C4-2B (cell line): ENCODE results near the gene PLAU.

Experiments
- H3K27ac ChIP-seq: fragments of 450-650 bp; 2 replicates; pipeline ENCODE4 v1.5.1; 2017
- ZFX ChIP-seq: fragments of 450-650 bp; IDR thresholded peaks from 2 replicates; pipeline ENCODE4 v1.6.1; 2017
- TF ChIP-seq, protein P1 (sequence below): fragments of 450-650 bp; conservative IDR thresholded peaks from 2 replicates; pipeline ENCODE4 v1.5.1; 2017; ENCODE audit warnings: mild to moderate bottlenecking

PLAU gene

DNA sequence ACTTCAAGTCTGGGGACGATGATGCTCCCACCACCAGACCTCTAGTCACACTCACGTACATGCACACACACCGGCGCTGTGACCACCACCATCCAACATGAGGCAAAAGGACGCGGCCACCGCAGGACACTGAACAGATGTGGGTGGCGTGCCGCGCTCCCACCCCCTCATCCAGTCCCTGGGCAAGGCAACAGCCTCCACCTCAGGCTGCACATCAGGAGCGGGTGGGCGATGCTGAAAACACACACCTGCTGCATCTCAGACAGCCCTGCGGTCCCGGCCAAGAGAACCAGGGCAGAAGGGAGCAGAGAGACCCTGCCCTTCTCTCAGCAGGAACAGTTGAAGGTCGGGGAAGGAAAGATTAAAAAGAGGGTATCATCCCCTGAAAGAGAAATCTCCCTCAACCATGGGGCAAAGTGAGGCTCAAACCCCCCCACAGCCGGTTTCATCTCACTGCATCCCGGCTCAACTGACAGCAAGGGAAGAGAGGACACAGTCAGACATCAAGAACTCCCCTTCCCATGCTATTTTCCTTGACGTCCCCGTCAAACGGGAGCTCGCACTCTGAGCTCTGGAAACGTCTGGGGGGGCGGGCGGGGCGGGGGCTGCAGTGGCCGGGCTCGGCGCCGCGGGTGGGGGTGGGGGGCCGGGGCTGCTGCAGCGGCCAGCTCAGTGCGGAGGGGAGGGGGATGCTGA, 37.6 kb upstream of the PLAU start:
- TF ChIP-seq ZFX, result no peak
- peak overlapping the region; percentile 68 for H3K27ac ChIP-seq

DNA sequence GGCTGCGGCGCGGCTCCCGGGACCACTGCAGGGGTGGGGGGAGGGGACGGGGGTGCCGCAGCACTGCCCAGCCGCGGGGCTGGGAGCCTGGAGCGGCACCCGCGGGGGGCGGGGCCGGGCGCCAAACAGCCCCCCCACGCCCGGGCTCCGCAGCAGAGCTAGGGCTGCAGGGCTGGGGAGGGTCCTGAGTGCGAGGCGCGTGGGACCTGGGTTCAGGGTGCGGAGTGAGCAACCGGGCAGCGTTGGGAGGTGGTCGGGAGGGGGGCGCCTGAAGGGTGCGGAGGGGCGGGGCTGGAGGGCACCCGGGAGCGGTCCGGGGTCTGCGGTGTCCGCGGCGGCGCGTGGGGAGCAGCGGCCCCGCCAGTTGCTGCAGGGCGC, 37.1 kb upstream of the PLAU start:
- H3K27ac ChIP-seq, result peak overlapping the region; percentile 68
- TF ChIP-seq, protein P1, sequence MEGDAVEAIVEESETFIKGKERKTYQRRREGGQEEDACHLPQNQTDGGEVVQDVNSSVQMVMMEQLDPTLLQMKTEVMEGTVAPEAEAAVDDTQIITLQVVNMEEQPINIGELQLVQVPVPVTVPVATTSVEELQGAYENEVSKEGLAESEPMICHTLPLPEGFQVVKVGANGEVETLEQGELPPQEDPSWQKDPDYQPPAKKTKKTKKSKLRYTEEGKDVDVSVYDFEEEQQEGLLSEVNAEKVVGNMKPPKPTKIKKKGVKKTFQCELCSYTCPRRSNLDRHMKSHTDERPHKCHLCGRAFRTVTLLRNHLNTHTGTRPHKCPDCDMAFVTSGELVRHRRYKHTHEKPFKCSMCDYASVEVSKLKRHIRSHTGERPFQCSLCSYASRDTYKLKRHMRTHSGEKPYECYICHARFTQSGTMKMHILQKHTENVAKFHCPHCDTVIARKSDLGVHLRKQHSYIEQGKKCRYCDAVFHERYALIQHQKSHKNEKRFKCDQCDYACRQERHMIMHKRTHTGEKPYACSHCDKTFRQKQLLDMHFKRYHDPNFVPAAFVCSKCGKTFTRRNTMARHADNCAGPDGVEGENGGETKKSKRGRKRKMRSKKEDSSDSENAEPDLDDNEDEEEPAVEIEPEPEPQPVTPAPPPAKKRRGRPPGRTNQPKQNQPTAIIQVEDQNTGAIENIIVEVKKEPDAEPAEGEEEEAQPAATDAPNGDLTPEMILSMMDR, result no peak
- no peak for TF ChIP-seq ZFX

DNA sequence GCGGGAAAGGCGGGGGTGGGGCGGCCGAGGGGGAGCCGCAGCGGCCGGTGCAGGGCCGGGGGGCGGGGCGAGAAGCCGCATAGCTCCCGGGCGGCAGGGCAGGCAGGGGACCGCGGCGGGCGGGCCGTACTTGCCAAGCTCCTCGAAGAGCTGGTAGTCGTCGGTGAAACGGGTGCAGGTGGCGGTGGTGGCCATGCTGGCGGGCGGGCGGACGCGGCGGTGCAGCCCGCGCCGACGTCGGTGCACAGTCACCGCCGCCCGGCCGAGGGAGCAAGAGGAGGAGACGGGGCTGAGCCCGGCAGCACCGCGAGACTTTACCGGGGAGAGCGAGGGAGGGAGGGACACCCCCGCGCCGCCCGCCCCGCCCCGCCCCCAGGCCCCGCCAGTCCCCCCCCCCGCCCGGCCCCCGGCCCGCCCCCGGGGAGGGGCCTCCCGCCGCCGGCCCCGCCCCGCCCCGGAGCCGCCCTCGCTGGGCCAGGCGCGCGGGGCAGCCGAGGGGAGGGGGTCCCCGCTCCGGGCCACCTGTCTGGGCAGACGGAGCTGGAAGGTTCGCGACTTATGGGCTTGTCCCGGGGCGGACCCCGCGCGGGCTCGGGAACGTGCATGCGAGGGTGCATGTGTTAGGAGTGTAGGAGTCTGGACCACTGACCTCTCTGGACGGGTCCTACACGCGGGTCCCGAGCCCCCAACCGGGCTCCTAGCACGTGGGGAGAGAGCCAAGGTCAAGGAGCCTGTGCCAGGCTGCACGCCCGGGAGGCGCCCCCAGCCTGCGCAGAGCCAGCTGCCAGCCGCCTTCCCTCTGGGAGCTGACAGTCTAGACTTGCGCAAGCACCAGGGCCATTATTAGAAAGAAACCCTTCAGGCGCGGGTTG, 36.4 kb upstream of the PLAU start, which contains the start of gene CAMK2G:
CAMK2G (minus strand) TSS at position 289 of the 872 bp plus-strand sequence; CDS start at position 195, 94 bp downstream.
- TF ChIP-seq, protein P1, result no peak
- peak within 1 kb of the TSS; percentile 68 for H3K27ac ChIP-seq

DNA sequence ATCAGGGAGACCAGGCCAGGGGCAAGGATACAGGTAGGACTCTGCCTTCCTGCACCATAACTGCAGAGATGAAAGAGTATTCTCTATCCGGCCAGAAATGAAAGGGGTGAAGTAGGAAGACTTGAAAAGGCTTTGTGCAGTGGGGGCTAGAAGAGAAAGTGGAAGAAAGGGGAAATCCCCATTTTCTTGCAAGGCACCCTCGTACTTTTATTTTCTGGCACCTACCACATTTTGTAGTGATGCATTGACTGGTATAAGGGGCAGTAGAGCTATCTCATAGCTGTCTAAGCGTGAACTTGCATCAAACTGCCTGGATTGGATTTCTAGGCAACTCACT, 35.8 kb upstream of the PLAU start:
- TF ChIP-seq, protein P1, result no peak
- no peak for TF ChIP-seq ZFX
- peak overlapping the region; percentile 68; the same call in 1 of the 2 replicates for H3K27ac ChIP-seq

DNA sequence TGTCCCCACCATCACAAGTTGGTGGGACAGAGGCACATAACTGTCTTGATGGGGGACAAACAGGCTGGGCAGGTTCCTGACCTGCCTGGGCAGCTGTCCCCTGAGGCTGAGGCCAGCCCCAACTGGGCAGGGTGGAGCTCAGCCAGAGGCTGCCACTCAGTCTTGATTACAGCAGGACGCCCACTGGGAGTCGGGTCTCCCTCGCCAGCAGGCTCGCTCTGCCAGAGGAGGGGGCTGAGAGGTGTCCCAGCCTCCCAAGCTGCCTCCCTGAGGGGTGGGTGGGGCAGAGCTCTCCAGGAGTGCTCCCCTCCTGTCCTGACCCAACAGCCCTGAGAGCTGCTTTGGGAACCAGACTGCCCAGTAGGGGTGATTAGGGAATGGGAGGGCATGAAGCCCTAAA, 34.8 kb upstream of the PLAU start:
- no peak overlapping the region; the same call in 1 of the 2 replicates for H3K27ac ChIP-seq

DNA sequence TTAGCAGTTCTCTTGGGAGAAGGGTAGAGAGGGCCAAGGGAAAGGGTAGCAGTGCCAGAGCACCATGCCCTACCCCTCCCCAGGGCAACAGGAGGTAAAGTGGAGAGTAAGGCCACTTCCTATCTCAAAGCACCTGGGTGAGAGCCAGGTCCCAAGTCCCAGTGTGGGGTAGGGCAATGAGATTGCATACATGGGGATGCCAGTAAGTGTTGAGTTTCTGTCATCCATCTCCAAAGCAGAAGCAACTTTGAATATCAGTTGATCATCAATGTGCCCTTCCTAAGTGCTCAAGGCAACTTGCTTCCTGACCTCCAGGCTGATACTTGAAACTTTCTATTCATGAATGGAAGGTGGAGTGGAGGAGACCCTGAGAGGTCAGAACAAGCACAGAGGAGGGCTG, 34.4 kb upstream of the PLAU start:
- TF ChIP-seq, protein P1, result no peak
- TF ChIP-seq ZFX, result no peak
- H3K27ac ChIP-seq, result no peak overlapping the region; the same call in 1 of the 2 replicates

More for the DNA sequence above, 34.8 kb upstream of the PLAU start:
- TF ChIP-seq, protein P1, result no peak
- no peak for TF ChIP-seq ZFX

DNA sequence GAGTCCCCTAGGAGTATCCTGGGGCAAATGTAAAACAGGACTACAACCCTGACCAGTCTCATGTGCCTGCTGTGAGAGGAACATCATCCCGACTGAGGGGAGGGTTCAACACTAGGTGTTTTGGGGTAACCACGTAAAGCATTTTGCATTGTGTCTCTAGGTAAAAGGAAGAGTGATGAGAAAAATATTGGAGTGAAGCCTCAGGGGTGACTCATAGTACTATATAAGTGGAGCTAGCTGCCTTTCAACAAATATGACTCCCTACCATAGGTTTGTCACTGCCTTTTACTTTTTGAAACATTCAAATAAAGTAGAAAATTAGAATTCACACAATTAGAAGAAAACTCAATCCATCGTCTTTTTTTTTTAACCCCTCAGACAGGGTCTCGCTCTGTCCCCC, 34.0 kb upstream of the PLAU start:
- H3K27ac ChIP-seq, result no peak overlapping the region
- no peak for TF ChIP-seq ZFX
- TF ChIP-seq, protein P1, result no peak
